ENCODE results near the gene IFIT5. TPM values are rescaled to one million over a fixed set of nuclear protein-coding genes. Genes with fewer than 3 reads are reported as not detected.

Gene IFIT5
- polyA plus RNA-seq, 2 of the 4 experiments (the other 2 are of a cell fraction), result 7.8 to 11.5 TPM

DNA sequence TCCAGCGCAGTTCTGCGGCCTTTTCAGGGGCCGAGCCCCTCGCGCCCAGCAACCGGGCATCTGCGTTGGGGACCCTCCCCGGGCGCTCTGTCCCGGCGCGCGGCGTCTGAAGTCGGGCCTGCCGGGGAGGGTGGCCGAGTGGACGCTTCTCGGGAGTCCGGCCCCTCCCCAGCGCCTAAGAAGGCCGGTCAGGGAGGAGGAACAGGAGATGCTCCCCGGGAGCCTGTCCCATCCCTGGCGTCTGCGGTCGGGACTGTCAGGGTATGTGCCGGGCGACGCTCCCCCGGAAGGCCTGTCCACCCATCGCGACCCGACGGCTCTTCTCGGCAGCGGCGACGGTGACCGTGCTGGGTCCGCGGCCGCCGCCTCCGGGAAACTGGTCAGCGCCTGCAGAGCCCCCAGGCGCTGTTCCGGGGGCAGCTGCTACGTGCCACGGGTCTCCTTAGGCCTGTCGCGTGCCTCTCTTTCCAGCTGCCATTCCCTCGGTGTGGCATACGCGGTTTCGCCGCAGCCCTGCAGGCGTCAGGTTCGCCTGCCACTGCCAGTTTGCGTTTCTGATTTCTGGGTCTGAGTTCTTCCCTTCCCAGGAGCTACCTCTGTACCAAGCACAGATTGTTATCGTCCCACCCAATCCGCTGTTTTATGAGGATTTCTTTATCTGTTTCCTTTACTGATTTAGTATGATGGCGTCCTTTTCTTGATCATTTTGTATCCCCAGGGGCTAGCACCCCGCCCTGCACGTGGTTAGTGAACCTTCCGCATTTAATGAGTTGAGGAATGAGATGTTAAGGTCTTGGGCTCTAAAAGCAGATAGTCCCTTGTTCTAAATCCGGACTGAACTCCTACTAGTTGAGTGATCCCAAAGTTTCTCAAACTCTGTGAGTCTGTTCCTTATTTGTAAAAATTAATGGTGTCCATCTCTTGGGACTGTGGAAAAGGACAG lies 782 bp downstream of the IFIT5 start (continued):
- TF ChIP-seq RNF2 (IDR thresholded peaks at IDR 0.05; ENCODE audit: borderline replicate concordance, low read depth) (0 out of 2 replicates have a peak, but pooled peaks have one; percentile 62), HDAC2 (IDR thresholded peaks at IDR 0.05) (no peak), EHF (CRISPR knock-in tag; IDR thresholded peaks at IDR 0.05) (no peak), CHD4 (IDR thresholded peaks at IDR 0.05; ENCODE audit: borderline replicate concordance) (no peak), FOSB (CRISPR knock-in tag; IDR thresholded peaks at IDR 0.05) (no peak), MAZ (IDR thresholded peaks at IDR 0.05; ENCODE audit: borderline replicate concordance, low read depth, low read length) (no peak), KDM5A (IDR thresholded peaks at IDR 0.05) (no peak), HEYL (CRISPR knock-in tag; IDR thresholded peaks at IDR 0.05) (no peak), RCOR1 (IDR thresholded peaks at IDR 0.05; ENCODE audit: low read depth, low read length) (no peak), JUN (IDR thresholded peaks at IDR 0.05) (peak in 1 of 2 experiments; percentile 54; a peak in 1 of 5 replicates), RAD21 (conservative IDR thresholded peaks at IDR 0.05 in 1 of 2, IDR thresholded peaks at IDR 0.05 in 1 of 2) (0 out of 5 replicates have a peak, but pooled peaks of 1 of the 2 experiments have one; percentile 7), CHD2 (IDR thresholded peaks at IDR 0.05; ENCODE audit: low read length, partially characterized antibody) (no peak), JUNB (IDR thresholded peaks at IDR 0.05) (no peak), TFCP2L1 (CRISPR knock-in tag; IDR thresholded peaks at IDR 0.05) (no peak), POLR2A (IDR thresholded peaks at IDR 0.05; ENCODE audit: low read length) (no peak; the same call in 1 of the 2 replicates), BHLHE40 (IDR thresholded peaks at IDR 0.05; ENCODE audit: low read depth, low read length) (no peak), ZC3H11A (IDR thresholded peaks at IDR 0.05) (no peak), KDM1A (IDR thresholded peaks at IDR 0.05; ENCODE audit: low read depth) (no peak; the same call in 1 of the 2 replicates), SREBF2 (IDR thresholded peaks at IDR 0.05) (no peak), EHMT2 (IDR thresholded peaks at IDR 0.05; ENCODE audit: low read depth) (no peak), TP53 (CRISPR knock-in tag; IDR thresholded peaks at IDR 0.05) (no peak), HOXB13 (CRISPR knock-in tag; IDR thresholded peaks at IDR 0.05; ENCODE audit: low read depth) (no peak), RARB (CRISPR knock-in tag; IDR thresholded peaks at IDR 0.05) (no peak), NFE2L2 (conservative IDR thresholded peaks at IDR 0.05; ENCODE audit: low read length) (no peak), HOXA7 (CRISPR knock-in tag; IDR thresholded peaks at IDR 0.05) (no peak), CBX2 (IDR thresholded peaks at IDR 0.05; ENCODE audit: borderline replicate concordance, low read depth) (no peak), GATA3 (IDR thresholded peaks at IDR 0.05; ENCODE audit: borderline replicate concordance) (no peak), HOXB5 (CRISPR knock-in tag; IDR thresholded peaks at IDR 0.05) (0 out of 2 replicates have a peak, but pooled peaks have one; percentile 23)
- TF ChIP-seq, protein P1, sequence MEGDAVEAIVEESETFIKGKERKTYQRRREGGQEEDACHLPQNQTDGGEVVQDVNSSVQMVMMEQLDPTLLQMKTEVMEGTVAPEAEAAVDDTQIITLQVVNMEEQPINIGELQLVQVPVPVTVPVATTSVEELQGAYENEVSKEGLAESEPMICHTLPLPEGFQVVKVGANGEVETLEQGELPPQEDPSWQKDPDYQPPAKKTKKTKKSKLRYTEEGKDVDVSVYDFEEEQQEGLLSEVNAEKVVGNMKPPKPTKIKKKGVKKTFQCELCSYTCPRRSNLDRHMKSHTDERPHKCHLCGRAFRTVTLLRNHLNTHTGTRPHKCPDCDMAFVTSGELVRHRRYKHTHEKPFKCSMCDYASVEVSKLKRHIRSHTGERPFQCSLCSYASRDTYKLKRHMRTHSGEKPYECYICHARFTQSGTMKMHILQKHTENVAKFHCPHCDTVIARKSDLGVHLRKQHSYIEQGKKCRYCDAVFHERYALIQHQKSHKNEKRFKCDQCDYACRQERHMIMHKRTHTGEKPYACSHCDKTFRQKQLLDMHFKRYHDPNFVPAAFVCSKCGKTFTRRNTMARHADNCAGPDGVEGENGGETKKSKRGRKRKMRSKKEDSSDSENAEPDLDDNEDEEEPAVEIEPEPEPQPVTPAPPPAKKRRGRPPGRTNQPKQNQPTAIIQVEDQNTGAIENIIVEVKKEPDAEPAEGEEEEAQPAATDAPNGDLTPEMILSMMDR (IDR thresholded peaks at IDR 0.05), result no peak
- TF ChIP-seq, protein P2, sequence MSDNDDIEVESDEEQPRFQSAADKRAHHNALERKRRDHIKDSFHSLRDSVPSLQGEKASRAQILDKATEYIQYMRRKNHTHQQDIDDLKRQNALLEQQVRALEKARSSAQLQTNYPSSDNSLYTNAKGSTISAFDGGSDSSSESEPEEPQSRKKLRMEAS (IDR thresholded peaks at IDR 0.05), result peak; percentile 42
- TF ChIP-seq, protein P3, sequence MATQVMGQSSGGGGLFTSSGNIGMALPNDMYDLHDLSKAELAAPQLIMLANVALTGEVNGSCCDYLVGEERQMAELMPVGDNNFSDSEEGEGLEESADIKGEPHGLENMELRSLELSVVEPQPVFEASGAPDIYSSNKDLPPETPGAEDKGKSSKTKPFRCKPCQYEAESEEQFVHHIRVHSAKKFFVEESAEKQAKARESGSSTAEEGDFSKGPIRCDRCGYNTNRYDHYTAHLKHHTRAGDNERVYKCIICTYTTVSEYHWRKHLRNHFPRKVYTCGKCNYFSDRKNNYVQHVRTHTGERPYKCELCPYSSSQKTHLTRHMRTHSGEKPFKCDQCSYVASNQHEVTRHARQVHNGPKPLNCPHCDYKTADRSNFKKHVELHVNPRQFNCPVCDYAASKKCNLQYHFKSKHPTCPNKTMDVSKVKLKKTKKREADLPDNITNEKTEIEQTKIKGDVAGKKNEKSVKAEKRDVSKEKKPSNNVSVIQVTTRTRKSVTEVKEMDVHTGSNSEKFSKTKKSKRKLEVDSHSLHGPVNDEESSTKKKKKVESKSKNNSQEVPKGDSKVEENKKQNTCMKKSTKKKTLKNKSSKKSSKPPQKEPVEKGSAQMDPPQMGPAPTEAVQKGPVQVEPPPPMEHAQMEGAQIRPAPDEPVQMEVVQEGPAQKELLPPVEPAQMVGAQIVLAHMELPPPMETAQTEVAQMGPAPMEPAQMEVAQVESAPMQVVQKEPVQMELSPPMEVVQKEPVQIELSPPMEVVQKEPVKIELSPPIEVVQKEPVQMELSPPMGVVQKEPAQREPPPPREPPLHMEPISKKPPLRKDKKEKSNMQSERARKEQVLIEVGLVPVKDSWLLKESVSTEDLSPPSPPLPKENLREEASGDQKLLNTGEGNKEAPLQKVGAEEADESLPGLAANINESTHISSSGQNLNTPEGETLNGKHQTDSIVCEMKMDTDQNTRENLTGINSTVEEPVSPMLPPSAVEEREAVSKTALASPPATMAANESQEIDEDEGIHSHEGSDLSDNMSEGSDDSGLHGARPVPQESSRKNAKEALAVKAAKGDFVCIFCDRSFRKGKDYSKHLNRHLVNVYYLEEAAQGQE (IDR thresholded peaks at IDR 0.05), result no peak
- TF ChIP-seq, protein P4, sequence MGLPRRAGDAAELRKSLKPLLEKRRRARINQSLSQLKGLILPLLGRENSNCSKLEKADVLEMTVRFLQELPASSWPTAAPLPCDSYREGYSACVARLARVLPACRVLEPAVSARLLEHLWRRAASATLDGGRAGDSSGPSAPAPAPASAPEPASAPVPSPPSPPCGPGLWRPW (IDR thresholded peaks at IDR 0.05), result no peak
- TF ChIP-seq, protein P5, sequence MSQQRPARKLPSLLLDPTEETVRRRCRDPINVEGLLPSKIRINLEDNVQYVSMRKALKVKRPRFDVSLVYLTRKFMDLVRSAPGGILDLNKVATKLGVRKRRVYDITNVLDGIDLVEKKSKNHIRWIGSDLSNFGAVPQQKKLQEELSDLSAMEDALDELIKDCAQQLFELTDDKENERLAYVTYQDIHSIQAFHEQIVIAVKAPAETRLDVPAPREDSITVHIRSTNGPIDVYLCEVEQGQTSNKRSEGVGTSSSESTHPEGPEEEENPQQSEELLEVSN (IDR thresholded peaks at IDR 0.05; ENCODE audit: borderline replicate concordance, low read depth), result peak; percentile 12; the same call in 1 of the 2 replicates
- TF ChIP-seq, protein P6, sequence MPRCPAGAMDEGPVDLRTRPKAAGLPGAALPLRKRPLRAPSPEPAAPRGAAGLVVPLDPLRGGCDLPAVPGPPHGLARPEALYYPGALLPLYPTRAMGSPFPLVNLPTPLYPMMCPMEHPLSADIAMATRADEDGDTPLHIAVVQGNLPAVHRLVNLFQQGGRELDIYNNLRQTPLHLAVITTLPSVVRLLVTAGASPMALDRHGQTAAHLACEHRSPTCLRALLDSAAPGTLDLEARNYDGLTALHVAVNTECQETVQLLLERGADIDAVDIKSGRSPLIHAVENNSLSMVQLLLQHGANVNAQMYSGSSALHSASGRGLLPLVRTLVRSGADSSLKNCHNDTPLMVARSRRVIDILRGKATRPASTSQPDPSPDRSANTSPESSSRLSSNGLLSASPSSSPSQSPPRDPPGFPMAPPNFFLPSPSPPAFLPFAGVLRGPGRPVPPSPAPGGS (IDR thresholded peaks at IDR 0.05), result no peak
- TF ChIP-seq, protein P7, sequence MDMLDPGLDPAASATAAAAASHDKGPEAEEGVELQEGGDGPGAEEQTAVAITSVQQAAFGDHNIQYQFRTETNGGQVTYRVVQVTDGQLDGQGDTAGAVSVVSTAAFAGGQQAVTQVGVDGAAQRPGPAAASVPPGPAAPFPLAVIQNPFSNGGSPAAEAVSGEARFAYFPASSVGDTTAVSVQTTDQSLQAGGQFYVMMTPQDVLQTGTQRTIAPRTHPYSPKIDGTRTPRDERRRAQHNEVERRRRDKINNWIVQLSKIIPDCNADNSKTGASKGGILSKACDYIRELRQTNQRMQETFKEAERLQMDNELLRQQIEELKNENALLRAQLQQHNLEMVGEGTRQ (IDR thresholded peaks at IDR 0.05), result 0 out of 2 replicates have a peak, but pooled peaks have one; percentile 1

All from A549 (cell line).